IPS-18a (cell line): Measurements from ENCODE around the gene FOXN1.

ENCODE experiments used
- H3K27ac ChIP-seq: one replicate; pipeline ENCODE4 v1.5.1; 2013; ENCODE audit warnings: low read length
- H3K27me3 ChIP-seq: one replicate; pipeline ENCODE4 v1.6.1; 2013; ENCODE audit warnings: mild to moderate bottlenecking, low read length; ENCODE audit not compliant: control insufficient read depth, insufficient read depth
- H3K36me3 ChIP-seq: one replicate; pipeline ENCODE4 v1.6.1; 2013; ENCODE audit warnings: low read depth, low read length; ENCODE audit not compliant: control insufficient read depth
- H3K4me1 ChIP-seq: one replicate; pipeline ENCODE4 v1.6.1; 2013; ENCODE audit warnings: low read depth, low read length; ENCODE audit not compliant: control insufficient read depth
- H3K4me3 ChIP-seq: one replicate; pipeline ENCODE4 v1.5.1; 2013; ENCODE audit warnings: low read length
- H3K9ac ChIP-seq: one replicate; pipeline ENCODE4 v1.6.1; 2013; ENCODE audit warnings: mild to moderate bottlenecking, low read length, moderate library complexity
- H3K9me3 ChIP-seq: one replicate; pipeline ENCODE4 v1.6.1; 2013; ENCODE audit warnings: low read depth, low read length; ENCODE audit not compliant: control insufficient read depth

Gene FOXN1

GRCh38 chr17:28480799-28481571 is 25.2 kb upstream of the FOXN1 start:
- Histone ChIP-seq H3K27me3 (no peaks in the 10 kb centered on the region), H3K36me3 (no peaks in the 10 kb centered on the region), H3K27ac (no peak overlapping the region), H3K9ac (no peak overlapping the region), H3K4me1 (no peaks in the 10 kb centered on the region), H3K4me3 (no peak overlapping the region), H3K9me3 (no peaks in the 10 kb centered on the region)

- H3K27ac ChIP-seq = no peak overlapping the region
- no peaks in the 10 kb centered on the region for H3K36me3 ChIP-seq
- no peaks in the 10 kb centered on the region for H3K27me3 ChIP-seq
- H3K4me1 ChIP-seq = no peaks in the 10 kb centered on the region
- H3K9ac ChIP-seq = no peak overlapping the region
- no peaks in the 10 kb centered on the region for H3K9me3 ChIP-seq
- no peak overlapping the region for H3K4me3 ChIP-seq
Observed at GRCh38 chr17:28482551-28483199, 23.5 kb upstream of the FOXN1 start.

GRCh38 chr17:28484296-28484695 is 21.9 kb upstream of the FOXN1 start:
- H3K9ac ChIP-seq = no peak overlapping the region
- H3K27ac ChIP-seq = no peak overlapping the region
- H3K4me1 ChIP-seq = no peaks in the 10 kb centered on the region
- no peaks in the 10 kb centered on the region for H3K36me3 ChIP-seq
- no peak overlapping the region for H3K4me3 ChIP-seq
- H3K27me3 ChIP-seq = no peaks in the 10 kb centered on the region
- H3K9me3 ChIP-seq = no peaks in the 10 kb centered on the region

- Histone ChIP-seq H3K27me3 (no peaks in the 10 kb centered on the region), H3K27ac (no peak overlapping the region), H3K36me3 (no peaks in the 10 kb centered on the region), H3K4me3 (no peak overlapping the region), H3K4me1 (no peaks in the 10 kb centered on the region), H3K9me3 (no peaks in the 10 kb centered on the region), H3K9ac (no peak overlapping the region)
Observed at GRCh38 chr17:28485049-28485448, 21.1 kb upstream of the FOXN1 start.

GRCh38 chr17:28487881-28488532 is 18.1 kb upstream of the FOXN1 start:
- no peak overlapping the region for H3K27ac ChIP-seq
- H3K27me3 ChIP-seq = no peaks in the 10 kb centered on the region
- no peaks in the 10 kb centered on the region for H3K4me1 ChIP-seq
- H3K9ac ChIP-seq = no peak overlapping the region
- no peaks in the 10 kb centered on the region for H3K9me3 ChIP-seq
- H3K36me3 ChIP-seq = no peaks in the 10 kb centered on the region
- no peak overlapping the region for H3K4me3 ChIP-seq

- H3K27ac ChIP-seq = no peak overlapping the region
- no peaks in the 10 kb centered on the region for H3K4me1 ChIP-seq
Observed at GRCh38 chr17:28488533-28489276, 17.4 kb upstream of the FOXN1 start.

GRCh38 chr17:28491286-28491685 is 14.9 kb upstream of the FOXN1 start:
- H3K27ac ChIP-seq = no peak overlapping the region
- H3K9me3 ChIP-seq = no peaks in the 10 kb centered on the region
- H3K4me1 ChIP-seq = no peaks in the 10 kb centered on the region
- no peak overlapping the region for H3K4me3 ChIP-seq
- no peaks in the 10 kb centered on the region for H3K27me3 ChIP-seq
- H3K9ac ChIP-seq = no peak overlapping the region
- no peaks in the 10 kb centered on the region for H3K36me3 ChIP-seq

More at GRCh38 chr17:28488533-28489276, 17.4 kb upstream of the FOXN1 start:
- Histone ChIP-seq H3K4me3 (no peak overlapping the region), H3K9ac (no peak overlapping the region), H3K9me3 (no peaks in the 10 kb centered on the region), H3K27me3 (no peaks in the 10 kb centered on the region), H3K36me3 (no peaks in the 10 kb centered on the region)

- Histone ChIP-seq H3K27me3 (no peaks in the 10 kb centered on the region), H3K4me1 (no peaks in the 10 kb centered on the region), H3K4me3 (no peak overlapping the region), H3K27ac (no peak overlapping the region), H3K9ac (no peak overlapping the region), H3K9me3 (no peaks in the 10 kb centered on the region), H3K36me3 (no peaks in the 10 kb centered on the region)
Observed at GRCh38 chr17:28491860-28492259, 14.3 kb upstream of the FOXN1 start.

GRCh38 chr17:28492352-28493310 is 13.5 kb upstream of the FOXN1 start:
- H3K9me3 ChIP-seq = no peaks in the 10 kb centered on the region
- no peak overlapping the region for H3K4me3 ChIP-seq
- H3K27me3 ChIP-seq = no peaks in the 10 kb centered on the region
- no peaks in the 10 kb centered on the region for H3K36me3 ChIP-seq
- peaks cover under 1% of the 10 kb centered on the region for H3K4me1 ChIP-seq
- no peak overlapping the region for H3K27ac ChIP-seq
- no peak overlapping the region for H3K9ac ChIP-seq

GRCh38 chr17:28493460-28493859 is 12.7 kb upstream of the FOXN1 start:
- no peaks in the 10 kb centered on the region for H3K27me3 ChIP-seq
- H3K4me3 ChIP-seq = no peak overlapping the region
- peaks cover 8% of the 10 kb centered on the region for H3K4me1 ChIP-seq
- H3K9me3 ChIP-seq = no peaks in the 10 kb centered on the region
- H3K9ac ChIP-seq = no peak overlapping the region
- H3K36me3 ChIP-seq = no peaks in the 10 kb centered on the region
- H3K27ac ChIP-seq = no peak overlapping the region
